ENCODE results near the gene CCHCR1. TPM values are rescaled to one million over a fixed set of nuclear protein-coding genes. Genes with fewer than 3 reads are reported as not detected.

CCHCR1 gene
- total RNA-seq, 2 donors from 2014 or later: 29.2 to 54.1 TPM

- Mint-ChIP-seq H3K27me3 (peaks cover 9 to 11% of the 10 kb centered on the region in 2 donors), H3K36me3 (no peaks in the 10 kb centered on the region), H3K27ac (no peak overlapping the region), H3K9me3 (no peaks in the 10 kb centered on the region), H3K4me1 (ENCODE audit: low read depth in 2 of 2) (peaks cover 3 to 4% of the 10 kb centered on the region in 2 donors), H3K4me3 (no peak overlapping the region)
- ATAC-seq (no peak), DNase-seq (ENCODE audit: low spot score) (no peak)
Measured at GRCh38 chr6:31122791-31123706, 34.6 kb downstream of the CCHCR1 start.

GRCh38 chr6:31121131-31121790, 36.3 kb downstream of the CCHCR1 start:
- ATAC-seq: no peak
- Mint-ChIP-seq H3K36me3 (no peaks in the 10 kb centered on the region), H3K4me3 (no peak overlapping the region), H3K4me1 (ENCODE audit: low read depth in 2 of 2) (no peaks in the 10 kb centered on the region), H3K9me3 (no peaks in the 10 kb centered on the region), H3K27ac (no peak overlapping the region), H3K27me3 (peaks cover 7 to 9% of the 10 kb centered on the region in 2 donors)
- DNase-seq (ENCODE audit: low spot score): no peak

- Mint-ChIP-seq H3K27ac (no peak within 1 kb of the TSS), H3K4me1 (ENCODE audit: low read depth in 2 of 2) (no peaks in the 10 kb centered on the region), H3K4me3 (no peak within 1 kb of the TSS), H3K27me3 (peaks cover 13% of the 10 kb centered on the region in 2 donors), H3K36me3 (no peaks in the 10 kb centered on the region), H3K9me3 (no peaks in the 10 kb centered on the region)
- DNase-seq (ENCODE audit: low spot score) (no peak), ATAC-seq (no peak)
Measured at GRCh38 chr6:31120151-31120915, 37.3 kb downstream of the CCHCR1 start, which contains the start of gene CDSN. Gene CDSN, minus strand, starts transcription at chr6:31120446. Its CDS starts 27 bp downstream, at chr6:31120419.

- ATAC-seq: no peak
- H3K36me3 Mint-ChIP-seq: no peaks in the 10 kb centered on the region
- H3K27ac Mint-ChIP-seq: no peak overlapping the region
- H3K4me3 Mint-ChIP-seq: no peak overlapping the region
- peaks cover 18 to 21% of the 10 kb centered on the region in 2 donors for H3K27me3 Mint-ChIP-seq
- DNase-seq (ENCODE audit: low spot score): no peak
- H3K4me1 Mint-ChIP-seq (ENCODE audit: low read depth in 2 of 2): no peaks in the 10 kb centered on the region
- no peaks in the 10 kb centered on the region for H3K9me3 Mint-ChIP-seq
Measured at GRCh38 chr6:31118178-31118577, 39.4 kb downstream of the CCHCR1 start.

GRCh38 chr6:31116661-31117385, 40.8 kb downstream of the CCHCR1 start:
- DNase-seq (ENCODE audit: low spot score) (no peak), ATAC-seq (no peak)
- Mint-ChIP-seq H3K36me3 (no peaks in the 10 kb centered on the region), H3K27ac (no peak overlapping the region), H3K9me3 (no peaks in the 10 kb centered on the region), H3K4me3 (no peak overlapping the region), H3K4me1 (ENCODE audit: low read depth in 2 of 2) (no peaks in the 10 kb centered on the region), H3K27me3 (peaks cover 18 to 29% of the 10 kb centered on the region in 2 donors)

- Mint-ChIP-seq H3K27ac (no peak overlapping the region), H3K27me3 (peaks cover 18 to 29% of the 10 kb centered on the region in 2 donors), H3K9me3 (no peaks in the 10 kb centered on the region), H3K4me3 (no peak overlapping the region), H3K4me1 (ENCODE audit: low read depth in 2 of 2) (no peaks in the 10 kb centered on the region), H3K36me3 (no peaks in the 10 kb centered on the region)
- no peak for ATAC-seq
- no peak for DNase-seq (ENCODE audit: low spot score)
Measured at GRCh38 chr6:31115941-31116560, 41.6 kb downstream of the CCHCR1 start.

- no peak for ATAC-seq
- no peak for DNase-seq (ENCODE audit: low spot score)
- H3K4me1 Mint-ChIP-seq (ENCODE audit: low read depth in 2 of 2): no peaks in the 10 kb centered on the region
Measured at GRCh38 chr6:31114970-31115849, 42.4 kb downstream of the CCHCR1 start.

GRCh38 chr6:31114541-31114878, 43.1 kb downstream of the CCHCR1 start, which contains the start of gene PSORS1C1:
Gene PSORS1C1, plus strand, starts transcription at chr6:31114800. Its CDS starts 14,833 bp downstream, at chr6:31129633.
- ATAC-seq: no peak
- Mint-ChIP-seq H3K36me3 (no peaks in the 10 kb centered on the region), H3K4me3 (no peak within 1 kb of the TSS), H3K4me1 (ENCODE audit: low read depth in 2 of 2) (peaks cover 0 to under 1% of the 10 kb centered on the region in 2 donors), H3K9me3 (no peaks in the 10 kb centered on the region), H3K27me3 (peaks cover 25 to 44% of the 10 kb centered on the region in 2 donors), H3K27ac (no peak within 1 kb of the TSS)
- DNase-seq (ENCODE audit: low spot score): no peak

More at GRCh38 chr6:31114970-31115849, 42.4 kb downstream of the CCHCR1 start:
- no peak overlapping the region for H3K4me3 Mint-ChIP-seq
- H3K36me3 Mint-ChIP-seq: no peaks in the 10 kb centered on the region
- no peak overlapping the region for H3K27ac Mint-ChIP-seq
- peaks cover 21 to 37% of the 10 kb centered on the region in 2 donors for H3K27me3 Mint-ChIP-seq
- no peaks in the 10 kb centered on the region for H3K9me3 Mint-ChIP-seq

GRCh38 chr6:31113861-31114540, 43.6 kb downstream of the CCHCR1 start:
- H3K4me1 Mint-ChIP-seq (ENCODE audit: low read depth in 2 of 2): peaks cover 0 to 2% of the 10 kb centered on the region in 2 donors
- no peak for ATAC-seq
- H3K36me3 Mint-ChIP-seq: no peaks in the 10 kb centered on the region
- no peak for DNase-seq (ENCODE audit: low spot score)
- H3K4me3 Mint-ChIP-seq: no peak overlapping the region
- no peak overlapping the region for H3K27ac Mint-ChIP-seq
- H3K27me3 Mint-ChIP-seq: peaks cover 27 to 46% of the 10 kb centered on the region in 2 donors
- H3K9me3 Mint-ChIP-seq: no peaks in the 10 kb centered on the region

- peaks cover 21 to 39% of the 10 kb centered on the region in 2 donors for H3K27me3 Mint-ChIP-seq
- no peak within 1 kb of the TSS for H3K27ac Mint-ChIP-seq
- H3K4me1 Mint-ChIP-seq (ENCODE audit: low read depth in 2 of 2): peaks cover 0 to 2% of the 10 kb centered on the region in 2 donors
- H3K4me3 Mint-ChIP-seq: no peak within 1 kb of the TSS
- no peaks in the 10 kb centered on the region for H3K9me3 Mint-ChIP-seq
- DNase-seq (ENCODE audit: low spot score) (no peak), ATAC-seq (no peak)
- H3K36me3 Mint-ChIP-seq: no peaks in the 10 kb centered on the region
Measured at GRCh38 chr6:31112478-31112877, 45.1 kb downstream of the CCHCR1 start, which contains the start of gene C6orf15. Gene C6orf15, minus strand, starts transcription at chr6:31112575. Its CDS starts 20 bp downstream, at chr6:31112555.

- H3K27me3 Mint-ChIP-seq: peaks cover 20 to 39% of the 10 kb centered on the region in 2 donors
- DNase-seq (ENCODE audit: low spot score) (no peak), ATAC-seq (no peak)
- H3K4me1 Mint-ChIP-seq (ENCODE audit: low read depth in 2 of 2): peaks cover 0 to 2% of the 10 kb centered on the region in 2 donors
- no peaks in the 10 kb centered on the region for H3K9me3 Mint-ChIP-seq
- H3K36me3 Mint-ChIP-seq: no peaks in the 10 kb centered on the region
- H3K4me3 Mint-ChIP-seq: no peak overlapping the region
- H3K27ac Mint-ChIP-seq: no peak overlapping the region
Measured at GRCh38 chr6:31111712-31112111, 45.9 kb downstream of the CCHCR1 start.
